HPDE6-E6E7 (cell line): ENCODE results near the gene LCE3B.
"Not testable (repeated sequence)": the region's sequence is repeated elsewhere in the genome, so short reads cannot be mapped to it uniquely, and the experiment has no call there.

Experiments used
- DNase-seq: peaks from one replicate; pipeline ENCODE4 v3.0.0; 2011; ENCODE audit warnings: missing footprints; ENCODE audit errors: extremely low spot score

Gene LCE3B

GRCh38 chr1:152613511-152613910 lies at the start of gene LCE3B:
TSS of gene LCE3B (plus strand) at chr1:152613811. CDS start at chr1:152613811, 0 bp downstream.
- DNase-seq: no peak

- DNase-seq: no peak
Observed at GRCh38 chr1:152565115-152565514, 48.5 kb upstream of the LCE3B start.

- no peak for DNase-seq
Observed at GRCh38 chr1:152565535-152566215, 47.9 kb upstream of the LCE3B start.

DNA sequence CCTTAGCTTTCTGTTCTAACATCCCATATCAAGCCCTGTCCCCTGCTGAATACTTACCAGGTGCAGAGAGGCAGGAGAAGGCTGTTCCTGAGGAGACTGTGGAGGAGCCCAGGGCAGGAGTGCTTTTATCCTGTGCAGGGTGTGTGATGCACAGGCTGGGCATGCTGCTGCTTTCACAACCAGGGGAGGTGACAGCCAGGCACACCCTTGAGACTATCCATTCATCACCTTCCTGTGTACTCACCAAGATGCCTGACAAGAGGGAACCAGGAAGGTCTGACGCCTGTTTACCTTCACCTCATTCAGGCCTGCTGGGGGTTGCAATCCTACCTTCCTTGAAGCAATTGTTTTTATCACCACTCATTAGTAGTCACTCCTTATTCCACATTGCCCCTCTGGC lies 46.9 kb upstream of the LCE3B start, which contains the start of gene LCE3E:
Gene LCE3E, minus strand, starts transcription at position 100 of the 400 bp plus-strand sequence. CDS start 572 bp downstream, outside the sequence.
- peak; percentile 76 for DNase-seq

DNA sequence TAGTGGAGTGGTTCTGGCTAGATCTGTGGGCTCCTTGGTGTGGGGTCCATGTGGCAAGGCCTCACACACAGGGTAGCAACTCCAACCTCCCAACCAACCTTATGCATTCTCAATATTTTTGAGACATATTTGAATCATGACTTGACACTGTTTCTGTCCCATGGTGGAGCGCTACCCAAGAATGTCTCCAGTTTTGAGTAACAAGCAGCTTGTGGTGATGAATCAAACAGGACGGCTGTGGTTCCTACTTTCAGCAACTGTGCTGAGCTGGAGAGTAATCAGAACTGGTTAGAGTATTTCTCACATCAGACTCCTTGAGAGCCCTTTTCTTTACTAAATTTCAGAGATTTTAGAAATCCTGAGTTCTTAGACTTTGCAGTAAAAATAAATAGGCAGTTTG lies 36.4 kb upstream of the LCE3B start:
- DNase-seq: no peak

DNA sequence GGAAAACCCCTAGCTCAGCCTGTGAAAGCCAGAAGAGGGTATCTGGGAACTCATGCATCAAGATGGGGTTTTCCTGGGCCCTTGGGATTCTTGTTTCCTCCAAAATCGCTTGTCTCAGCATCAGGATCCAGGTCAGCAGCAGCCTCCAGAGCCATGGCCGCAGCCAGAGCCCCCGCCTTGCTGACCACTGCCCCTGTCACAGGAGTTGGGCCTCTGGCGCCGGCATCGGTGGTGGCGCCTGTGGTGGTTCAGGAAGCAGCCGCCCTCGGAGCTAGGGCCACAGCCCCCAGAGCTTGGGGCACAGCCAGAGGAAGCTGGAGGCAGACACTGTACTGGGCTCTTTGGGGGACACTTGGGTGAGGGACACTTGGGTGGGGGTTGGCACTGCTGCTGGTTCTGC lies 34.1 kb upstream of the LCE3B start:
- DNase-seq: not testable (repeated sequence)

GRCh38 chr1:152580433-152580832 lies 33.2 kb upstream of the LCE3B start, which contains the start of gene LCE3D:
TSS of gene LCE3D (minus strand) at chr1:152580516. CDS start at chr1:152579936, 580 bp downstream.
- no peak for DNase-seq

DNA sequence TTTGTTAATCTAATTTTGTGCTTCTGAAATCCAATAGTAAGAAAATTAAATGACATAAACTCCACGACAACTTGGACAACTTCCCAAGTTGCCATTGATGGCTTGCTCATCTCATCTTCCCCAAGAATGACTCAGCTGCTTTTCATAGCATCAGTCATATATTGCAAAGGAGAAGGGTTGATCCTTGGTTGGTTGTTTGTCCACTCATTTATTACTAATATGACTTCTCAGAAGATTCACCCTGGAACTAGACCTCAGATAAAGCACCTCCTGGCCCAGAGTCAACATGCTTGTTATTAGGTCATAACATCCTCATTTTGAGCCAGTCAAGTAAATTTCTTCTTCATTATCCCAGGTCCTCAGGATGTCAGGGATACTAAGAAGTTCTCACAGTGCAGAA lies 31.0 kb upstream of the LCE3B start:
- peak; percentile 43 for DNase-seq

GRCh38 chr1:152585586-152585985 lies 28.0 kb upstream of the LCE3B start:
- DNase-seq: no peak

DNA sequence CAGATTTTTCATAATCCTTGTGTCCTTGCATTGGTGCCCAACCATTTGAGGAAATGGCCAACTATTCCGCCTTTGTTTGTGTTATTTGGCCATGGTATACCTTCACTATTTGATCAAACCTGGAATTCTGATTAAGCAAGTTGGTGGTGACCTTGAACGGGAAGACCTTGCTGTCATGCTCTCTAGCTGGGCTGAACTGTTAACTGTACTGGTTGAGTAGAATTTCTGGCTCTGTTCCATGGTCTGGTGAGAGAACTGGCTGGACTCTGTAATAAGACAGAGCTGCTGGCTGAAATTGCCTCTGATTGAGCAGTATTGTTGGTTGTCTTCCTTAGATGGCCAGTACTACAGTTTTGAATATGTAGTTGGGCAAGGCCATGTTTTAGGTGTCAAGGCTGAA lies 16.6 kb upstream of the LCE3B start:
- DNase-seq: no peak

DNA sequence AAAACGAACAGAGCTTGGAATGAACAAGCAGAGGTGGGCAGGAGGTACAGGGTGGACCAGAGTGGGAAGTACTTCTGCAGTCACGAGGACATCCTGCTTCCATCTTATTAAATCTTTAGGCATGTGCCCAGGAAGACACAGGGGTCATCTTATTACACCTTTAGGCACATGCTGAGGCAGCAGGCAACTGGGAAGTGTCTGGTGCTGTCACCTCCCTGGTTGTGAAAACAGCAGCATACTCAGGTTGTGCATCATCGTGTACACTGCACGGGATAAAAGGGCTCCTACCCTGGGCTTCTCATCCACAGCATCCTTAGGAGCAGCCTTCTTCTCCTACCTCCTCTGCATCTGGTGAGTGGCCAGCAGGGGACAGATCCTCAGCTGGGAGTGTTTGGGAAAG lies 13.7 kb upstream of the LCE3B start, which contains the start of gene LCE3C:
Gene LCE3C, plus strand, starts transcription at position 301 of the 400 bp plus-strand sequence. CDS start 498 bp downstream, outside the sequence.
- DNase-seq: no peak

DNA sequence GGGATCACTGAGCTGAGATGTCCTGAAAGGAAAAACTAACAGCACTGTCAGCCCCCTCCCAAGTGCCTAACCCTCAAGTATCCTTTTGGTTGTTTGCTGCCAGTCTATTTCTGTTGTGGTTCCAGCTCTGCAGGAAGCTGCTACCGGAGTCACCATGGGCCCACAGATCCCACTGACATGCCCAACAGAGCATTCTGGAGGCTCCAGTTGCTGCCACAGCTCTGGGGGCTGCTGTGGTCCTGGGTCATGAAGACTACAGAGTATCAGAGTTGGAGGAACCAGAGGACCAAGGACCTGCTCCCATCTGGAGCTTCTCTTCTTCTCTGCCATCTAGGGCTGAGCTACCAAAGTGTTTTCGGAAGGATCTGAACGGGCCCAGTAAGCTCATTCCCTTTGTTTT lies 8.4 kb downstream of the LCE3B start:
- DNase-seq: no peak

GRCh38 chr1:152622803-152623202 lies 9.2 kb downstream of the LCE3B start, which contains the start of gene LCE3A:
TSS of gene LCE3A (minus strand) at chr1:152623103. CDS start at chr1:152623103, 0 bp downstream.
- DNase-seq: no peak

DNA sequence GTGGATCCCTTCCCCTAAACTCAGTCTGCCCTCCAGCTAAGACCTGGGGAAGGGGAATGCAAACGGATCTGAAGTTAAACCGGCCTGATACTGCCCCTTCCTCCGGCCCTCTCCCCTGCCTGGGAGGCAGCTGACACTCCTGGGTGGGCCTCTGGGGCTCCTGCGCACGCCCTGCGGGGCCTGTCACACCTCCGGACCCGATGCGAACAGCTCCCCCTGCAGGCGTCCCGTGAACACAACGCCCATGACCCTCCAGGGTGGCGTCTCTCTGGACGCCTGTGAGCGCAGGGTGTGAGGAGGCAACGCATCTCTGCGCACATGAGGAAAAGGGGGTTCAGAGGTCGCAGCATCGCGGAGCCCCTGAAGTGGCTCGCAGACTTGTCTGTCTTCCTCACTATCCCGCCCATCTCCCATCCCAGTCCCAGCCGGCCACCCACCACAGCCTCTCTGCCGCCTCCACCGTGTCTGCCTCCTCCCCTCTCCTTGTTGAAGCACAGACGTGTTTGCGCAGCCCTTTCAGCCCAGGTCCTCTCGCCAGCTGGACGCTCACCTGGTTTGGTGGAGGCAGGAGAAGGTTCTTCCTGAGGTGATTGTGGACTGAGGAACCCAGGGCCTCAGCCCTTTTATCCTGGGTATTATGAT lies 9.7 kb downstream of the LCE3B start:
- DNase-seq: no peak

GRCh38 chr1:152626744-152627143 lies 13.1 kb downstream of the LCE3B start:
- no peak for DNase-seq

DNA sequence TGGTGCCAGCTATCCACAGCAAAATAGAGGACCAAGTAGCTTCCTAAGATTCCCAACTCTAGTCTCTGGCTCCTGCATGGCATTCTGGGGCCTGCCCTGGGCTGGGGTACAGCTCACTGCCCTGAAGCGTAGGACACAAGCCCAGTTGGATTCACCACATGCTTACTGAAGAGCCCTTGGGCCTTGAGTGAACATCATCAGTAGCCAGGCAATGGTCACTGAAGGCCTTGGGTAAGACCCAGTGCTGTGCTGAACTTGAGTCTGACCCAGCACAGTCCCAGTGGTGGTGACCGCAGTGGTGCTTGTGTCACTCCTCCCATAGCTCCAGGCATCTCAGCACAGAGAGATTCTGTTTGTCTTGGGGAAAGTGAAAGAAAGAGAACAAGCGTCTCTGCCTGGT lies 17.0 kb downstream of the LCE3B start:
- no peak for DNase-seq

DNA sequence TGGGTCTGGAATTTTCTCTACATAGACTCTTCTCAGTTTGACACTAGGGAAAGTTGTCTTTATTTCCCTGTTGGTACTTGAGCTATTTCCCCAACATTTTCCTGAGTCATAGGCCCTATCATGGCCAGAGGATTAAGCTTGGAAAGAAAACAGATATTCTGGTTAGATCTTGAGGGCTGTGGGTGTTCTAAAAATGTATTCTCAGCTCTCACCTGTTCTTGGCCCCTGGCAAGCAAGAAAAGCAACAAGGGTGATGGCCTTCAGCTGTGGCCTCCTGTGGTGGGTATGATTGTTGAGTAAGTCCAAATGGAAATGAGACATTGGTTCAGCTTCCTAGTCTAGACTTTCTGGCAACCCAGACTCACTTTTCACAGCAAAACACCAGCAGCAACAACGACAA lies 26.7 kb downstream of the LCE3B start:
- no peak for DNase-seq

- DNase-seq: no peak
Observed at GRCh38 chr1:152643945-152644344, 30.3 kb downstream of the LCE3B start.

DNA sequence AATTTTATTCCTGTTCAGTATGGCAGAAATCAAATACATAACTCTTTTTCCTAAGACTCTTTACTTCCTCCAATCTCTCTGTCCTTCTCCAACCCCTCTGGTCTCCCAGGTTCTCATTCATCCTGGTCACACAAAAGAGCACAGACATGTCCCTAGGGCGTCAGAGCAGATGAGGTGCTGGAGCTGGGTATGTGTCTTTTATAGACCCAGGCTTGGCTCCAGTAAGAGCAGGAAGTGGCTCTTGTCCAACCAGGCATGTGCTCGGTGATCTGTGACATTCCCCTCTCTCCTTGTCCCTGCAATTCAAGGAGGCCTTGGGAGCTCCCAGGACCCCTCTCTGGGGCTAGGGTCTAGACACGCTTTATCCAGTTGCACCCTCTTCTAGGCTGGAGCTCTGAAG lies 31.5 kb downstream of the LCE3B start:
- DNase-seq: no peak

- no peak for DNase-seq
Observed at GRCh38 chr1:152646656-152647055, 33.0 kb downstream of the LCE3B start.

DNA sequence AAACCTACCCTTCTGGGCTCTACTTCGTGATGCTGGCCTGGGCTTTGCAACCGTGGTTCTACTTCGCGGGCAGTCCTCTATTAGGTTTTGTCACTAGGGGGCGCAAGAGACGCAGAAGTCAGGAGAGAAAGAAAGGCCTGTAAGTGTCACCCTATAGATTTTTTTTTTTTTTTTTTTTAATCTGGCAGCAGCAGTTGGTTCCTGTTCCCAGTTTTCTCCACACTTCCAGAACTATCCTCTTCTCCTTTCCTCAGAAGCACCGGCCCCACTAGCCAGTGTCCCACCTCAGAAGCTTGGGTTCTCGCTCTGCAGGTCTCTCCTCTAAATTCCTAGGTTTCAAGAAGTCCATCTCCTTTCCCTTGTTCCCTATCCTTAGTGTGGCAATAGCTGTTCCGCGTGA lies 40.5 kb downstream of the LCE3B start:
- peak; percentile 67 for DNase-seq

DNA sequence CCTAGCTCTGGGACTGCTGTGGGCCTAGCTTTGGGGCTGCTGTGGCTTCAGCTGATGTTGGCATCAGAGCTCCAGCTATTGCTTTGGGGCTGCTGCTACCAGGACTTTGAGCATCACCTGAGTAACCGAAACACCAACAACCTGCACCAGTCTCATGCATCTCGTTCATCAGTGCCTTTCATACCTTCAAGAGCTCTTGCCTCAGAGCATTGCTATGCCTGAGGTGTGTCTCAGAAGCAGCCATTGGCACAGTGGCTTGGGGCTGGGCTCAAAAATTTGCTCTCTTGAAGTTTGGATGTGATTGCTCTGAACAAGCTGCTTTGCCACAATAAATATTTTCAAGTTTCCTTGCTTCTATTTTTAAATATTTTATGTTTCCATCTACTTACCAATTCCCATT lies 42.8 kb downstream of the LCE3B start:
- no peak for DNase-seq

DNA sequence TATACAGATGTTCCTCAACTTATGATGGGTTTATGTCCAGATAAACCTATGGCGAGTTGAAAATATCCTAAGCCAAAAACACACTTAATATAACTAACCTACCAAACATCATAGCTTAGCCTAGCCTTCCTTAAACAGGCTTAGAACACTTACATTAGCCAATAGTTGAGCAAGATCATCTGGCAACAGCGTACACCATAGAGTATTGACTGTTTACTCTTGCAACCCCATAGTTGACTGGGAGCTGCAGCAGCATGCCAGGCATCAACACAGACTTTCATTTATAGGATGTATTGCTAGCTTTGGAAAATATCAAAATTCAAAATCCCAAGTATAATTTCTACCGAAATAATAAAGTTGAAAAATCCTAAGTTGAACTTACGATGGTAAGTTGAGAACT lies 44.1 kb downstream of the LCE3B start:
- DNase-seq: no peak
